ENCODE data around the gene TSC22D3. TPM values are rescaled to one million over a fixed set of nuclear protein-coding genes. Genes with fewer than 3 reads are reported as not detected.

TSC22D3 gene
- total and polyA plus RNA-seq, 2 donors (not counting 1 experiment from before 2014, with no cell fraction given) = 447 to 3,050 TPM

DNA sequence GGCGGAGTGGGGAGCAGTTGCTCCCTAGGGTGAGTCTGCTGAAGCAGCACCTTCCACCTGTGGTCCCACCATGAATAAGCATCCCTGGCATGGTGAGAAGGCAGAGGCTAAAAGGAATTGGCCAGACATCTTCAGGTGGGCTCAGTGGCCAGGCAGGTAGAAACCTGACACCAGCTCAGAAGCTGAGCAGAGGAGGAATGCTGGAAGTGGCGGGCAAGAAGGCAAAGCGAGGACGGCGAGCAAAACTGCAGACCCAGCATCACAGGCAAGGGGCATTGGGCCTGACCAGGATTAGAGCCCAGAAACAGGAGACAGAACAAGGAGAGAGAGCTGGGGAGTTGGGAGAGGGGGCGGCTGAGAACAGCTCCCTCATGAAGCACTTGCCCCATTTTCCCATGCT is 25.3 kb downstream of the TSC22D3 start:
- ATAC-seq (ENCODE audit: low read depth) (no peak), DNase-seq (no peak)
- H3K4me1 ChIP-seq (ENCODE audit: control insufficient read depth in 2 of 2, insufficient read depth in 2 of 2, low read length in 2 of 2) = no peaks in the 10 kb centered on the region
- no peak overlapping the region for H3K4me3 Mint-ChIP-seq
- no peaks in the 10 kb centered on the region for H4K20me1 ChIP-seq (ENCODE audit: control insufficient read depth, insufficient read depth, low read length, poor library complexity, severe bottlenecking)
- intact Hi-C loops (cut with micrococcal nuclease) = no loop called here
- H2AFZ ChIP-seq (ENCODE audit: insufficient read depth, low read depth, low read length, poor library complexity, severe bottlenecking) = no peak overlapping the region
- no peaks in the 10 kb centered on the region for H3K27me3 Mint-ChIP-seq
- TF ChIP-seq CTCF (IDR thresholded peaks at IDR 0.05) (no peak), EZH2 (IDR thresholded peaks at IDR 0.05; ENCODE audit: borderline replicate concordance, insufficient read depth, low read depth, low read length, poor library complexity, severe bottlenecking) (no peak)
- H3K9me3 ChIP-seq (ENCODE audit: control extremely low read depth in 1 of 3, control insufficient read depth in 2 of 3, insufficient read depth in 1 of 3, low read length in 2 of 3) = no peaks in the 10 kb centered on the region
- ChIA-PET POLR2A (no interaction called here), CTCF (interaction anchor here (0.6 to 0.7 kb wide), 2 partner anchors 36 to 83 kb away, joined by 3 read pairs; no protein-coding TSS in a partner anchor)
- no peaks in the 10 kb centered on the region for H3K4me1 Mint-ChIP-seq
- no peak overlapping the region for H3K9ac ChIP-seq (ENCODE audit: low read length)
- no peak overlapping the region for H3K27ac ChIP-seq (ENCODE audit: low read length in 2 of 2)
- no peaks in the 10 kb centered on the region for H3K27me3 ChIP-seq (replicated peaks in 1 of 4; ENCODE audit: control extremely low read depth in 1 of 4, control insufficient read depth in 3 of 4, insufficient read depth in 4 of 4, low read length in 3 of 4)
- no peaks in the 10 kb centered on the region for H3K79me2 ChIP-seq (ENCODE audit: control insufficient read depth, insufficient read depth, low read length)
- H3K4me2 ChIP-seq (replicated peaks; ENCODE audit: low read depth, low read length, poor library complexity, severe bottlenecking) = no peak overlapping the region
- H3K27ac Mint-ChIP-seq = peak overlapping the region; percentile 26
- WGBS (ENCODE audit: insufficient coverage) = no CpG with 5 or more reads among the region's 6 CpGs
- no peaks in the 10 kb centered on the region for H3K9me3 Mint-ChIP-seq (ENCODE audit: insufficient read depth)
- no peak overlapping the region for H3K4me3 ChIP-seq (ENCODE audit: control extremely low read depth in 1 of 5, extremely low read depth in 1 of 5, insufficient read depth in 1 of 5, low read depth in 2 of 5, low read length in 4 of 5)
- no peaks in the 10 kb centered on the region for H3K36me3 ChIP-seq (replicated peaks in 1 of 2; ENCODE audit: control extremely low read depth in 1 of 2, control insufficient read depth in 1 of 2, extremely low read depth in 1 of 2, insufficient read depth in 2 of 2, low read length in 1 of 2)

DNA sequence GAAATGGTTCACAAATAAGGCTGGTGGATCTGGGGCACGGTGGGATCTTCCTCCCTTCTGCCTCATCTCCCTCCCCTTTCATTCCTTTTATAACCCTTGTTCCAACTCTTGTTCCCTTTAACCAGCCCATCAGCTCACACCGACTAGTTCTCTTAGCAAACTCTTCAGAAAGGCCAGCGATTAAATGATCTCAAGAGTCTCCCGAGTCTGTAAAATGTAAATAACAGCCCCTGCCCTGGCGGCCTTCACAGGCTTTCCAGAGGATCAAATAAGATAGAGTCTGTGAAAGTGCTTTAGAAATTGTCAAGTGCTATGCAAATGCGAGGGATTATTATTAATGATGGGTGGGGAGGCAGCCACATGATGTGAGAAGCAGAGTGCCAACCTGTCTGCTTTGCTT is 27.1 kb downstream of the TSC22D3 start:
- DNase-seq = no peak
- H3K4me1 Mint-ChIP-seq = no peaks in the 10 kb centered on the region
- TF ChIP-seq CTCF (IDR thresholded peaks at IDR 0.05) = no peak
- no peak overlapping the region for H3K4me3 ChIP-seq (ENCODE audit: control extremely low read depth in 1 of 5, extremely low read depth in 1 of 5, insufficient read depth in 1 of 5, low read depth in 2 of 5, low read length in 4 of 5)
- no peaks in the 10 kb centered on the region for H3K79me2 ChIP-seq (ENCODE audit: control insufficient read depth, insufficient read depth, low read length)
- ATAC-seq (ENCODE audit: low read depth) = no peak
- no peaks in the 10 kb centered on the region for H4K20me1 ChIP-seq (ENCODE audit: control insufficient read depth, insufficient read depth, low read length, poor library complexity, severe bottlenecking)
- H2AFZ ChIP-seq (ENCODE audit: insufficient read depth, low read depth, low read length, poor library complexity, severe bottlenecking) = no peak overlapping the region
- H3K36me3 ChIP-seq (replicated peaks in 1 of 2; ENCODE audit: control extremely low read depth in 1 of 2, control insufficient read depth in 1 of 2, extremely low read depth in 1 of 2, insufficient read depth in 2 of 2, low read length in 1 of 2) = no peaks in the 10 kb centered on the region
- ChIA-PET CTCF (interaction anchor here (0.6 to 0.7 kb wide), 2 partner anchors 27 to 32 kb away, joined by 3 to 4 read pairs; partner anchors contain the start of gene TSC22D3), POLR2A (no interaction called here)
- no peaks in the 10 kb centered on the region for H3K9me3 Mint-ChIP-seq (ENCODE audit: insufficient read depth)
- intact Hi-C loops (cut with micrococcal nuclease) = no loop called here
- H3K4me1 ChIP-seq (ENCODE audit: control insufficient read depth in 2 of 2, insufficient read depth in 2 of 2, low read length in 2 of 2) = no peaks in the 10 kb centered on the region
- no peak overlapping the region for H3K9ac ChIP-seq (ENCODE audit: low read length)
- 96% methylated on average over 3 of the region's 6 CpGs for WGBS (ENCODE audit: insufficient coverage)
- H3K27ac ChIP-seq (ENCODE audit: low read length in 2 of 2) = no peak overlapping the region
- no peaks in the 10 kb centered on the region for H3K27me3 Mint-ChIP-seq
- no peak overlapping the region for H3K4me3 Mint-ChIP-seq
- no peak overlapping the region for H3K4me2 ChIP-seq (replicated peaks; ENCODE audit: low read depth, low read length, poor library complexity, severe bottlenecking)
- H3K27ac Mint-ChIP-seq = no peak overlapping the region
- no peaks in the 10 kb centered on the region for H3K9me3 ChIP-seq (ENCODE audit: control extremely low read depth in 1 of 3, control insufficient read depth in 2 of 3, insufficient read depth in 1 of 3, low read length in 2 of 3)
- no peaks in the 10 kb centered on the region for H3K27me3 ChIP-seq (replicated peaks in 1 of 4; ENCODE audit: control extremely low read depth in 1 of 4, control insufficient read depth in 3 of 4, insufficient read depth in 4 of 4, low read length in 3 of 4)
